Measurements from ENCODE around the gene TSKS.

The TSKS gene

DNA sequence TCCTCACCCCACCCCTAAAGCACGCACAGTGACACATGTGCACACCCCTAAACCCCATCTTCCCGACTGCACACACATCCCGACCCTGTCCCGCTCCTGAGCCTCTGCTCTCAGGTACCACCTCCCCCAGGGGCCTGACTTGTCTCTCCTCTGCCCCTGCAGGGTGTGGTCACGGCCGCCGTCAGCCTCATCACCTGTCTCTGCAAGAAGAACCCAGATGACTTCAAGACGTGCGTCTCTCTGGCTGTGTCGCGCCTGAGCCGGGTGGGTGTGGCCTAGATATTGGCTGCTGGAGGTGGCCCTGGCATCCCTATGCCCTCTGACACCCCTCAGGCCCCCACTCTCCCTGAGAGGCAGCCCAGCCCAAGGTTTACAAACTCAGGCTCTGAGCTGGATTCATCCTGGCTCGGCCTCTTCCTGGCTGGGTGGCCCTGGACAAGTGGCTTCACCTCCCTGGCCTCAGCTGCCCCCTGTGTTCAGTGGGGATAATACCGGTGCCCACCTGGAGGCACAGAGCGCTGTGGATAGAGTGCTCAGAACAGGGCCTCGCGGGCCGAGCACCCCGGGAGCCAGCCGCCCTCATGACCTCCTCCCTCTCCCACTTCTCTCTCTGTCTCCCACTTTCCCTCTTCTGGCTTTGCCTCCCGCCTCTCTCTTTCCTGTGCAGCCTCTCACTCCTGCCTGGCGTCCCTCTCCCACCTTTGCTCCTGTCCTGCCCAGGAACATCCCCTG is 29.9 kb upstream of the TSKS start:
- FAIRE-seq = no peak

DNA sequence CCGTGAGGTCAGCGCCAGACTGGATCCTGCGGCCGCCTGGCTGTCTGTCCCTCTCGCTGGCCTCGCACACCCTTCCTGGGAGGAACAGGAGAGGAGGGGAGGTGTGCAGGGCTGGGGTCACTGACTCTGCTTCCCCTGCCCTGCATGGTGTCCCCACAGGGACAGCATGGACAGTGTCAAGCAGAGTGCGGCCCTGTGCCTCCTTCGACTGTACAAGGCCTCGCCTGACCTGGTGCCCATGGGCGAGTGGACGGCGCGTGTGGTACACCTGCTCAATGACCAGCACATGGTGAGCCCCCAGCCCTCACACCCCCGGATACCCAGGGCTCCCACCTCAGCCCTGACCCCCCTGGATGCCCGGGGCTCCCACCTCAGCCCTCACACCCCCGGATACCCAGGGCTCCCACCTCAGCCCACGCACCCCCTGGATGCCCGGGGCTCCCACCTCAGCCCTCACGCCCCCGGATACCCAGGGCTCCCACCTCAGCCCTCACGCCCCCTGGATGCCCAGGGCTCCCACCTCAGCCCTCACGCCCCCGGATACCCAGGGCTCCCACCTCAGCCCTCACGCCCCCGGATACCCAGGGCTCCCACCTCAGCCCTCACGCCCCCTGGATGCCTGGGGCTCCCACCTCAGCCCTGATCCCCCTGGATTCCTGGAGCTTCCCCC is 28.8 kb upstream of the TSKS start:
- no peak for FAIRE-seq

DNA sequence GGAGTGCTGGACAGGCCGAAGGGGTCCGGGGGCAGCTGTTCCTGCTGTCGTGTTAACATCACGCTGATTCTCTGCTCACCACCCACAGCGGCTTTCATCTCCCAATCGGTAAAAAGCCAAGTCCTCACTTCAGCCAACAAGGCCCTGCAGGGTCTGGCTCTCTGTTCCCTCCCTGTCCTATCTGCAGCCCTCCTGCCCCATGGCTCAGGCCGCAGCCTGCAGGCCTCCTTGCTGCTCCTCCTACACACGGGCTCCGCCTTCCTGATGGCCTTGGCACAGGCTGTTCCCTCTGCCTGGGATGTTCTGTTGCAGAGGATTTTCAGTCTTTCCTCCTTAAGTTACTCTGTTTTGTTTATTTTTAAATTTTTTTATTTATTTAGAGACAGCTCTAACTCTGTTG is 27.8 kb upstream of the TSKS start:
- FAIRE-seq = peak; percentile 79

DNA sequence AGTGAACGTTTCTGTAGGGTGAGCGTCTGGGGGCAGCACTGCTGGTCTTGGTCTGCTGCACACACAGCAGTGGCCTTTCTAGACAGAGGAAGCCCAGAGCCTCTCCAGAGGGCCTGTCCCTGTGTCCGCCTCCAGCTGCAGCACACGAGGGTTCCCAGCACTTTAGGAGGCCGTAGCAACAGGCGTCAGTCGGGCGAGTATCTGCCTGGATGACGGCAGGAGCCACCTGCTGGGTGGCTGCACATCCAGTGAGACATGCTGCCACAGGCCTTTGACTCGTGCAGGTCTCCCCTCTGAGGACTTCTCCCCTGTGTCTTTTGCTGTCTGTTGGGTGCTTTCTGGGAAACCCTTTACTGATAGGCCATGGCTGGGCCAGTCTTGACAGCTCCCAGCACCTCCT is 25.8 kb upstream of the TSKS start:
- no peak for FAIRE-seq

DNA sequence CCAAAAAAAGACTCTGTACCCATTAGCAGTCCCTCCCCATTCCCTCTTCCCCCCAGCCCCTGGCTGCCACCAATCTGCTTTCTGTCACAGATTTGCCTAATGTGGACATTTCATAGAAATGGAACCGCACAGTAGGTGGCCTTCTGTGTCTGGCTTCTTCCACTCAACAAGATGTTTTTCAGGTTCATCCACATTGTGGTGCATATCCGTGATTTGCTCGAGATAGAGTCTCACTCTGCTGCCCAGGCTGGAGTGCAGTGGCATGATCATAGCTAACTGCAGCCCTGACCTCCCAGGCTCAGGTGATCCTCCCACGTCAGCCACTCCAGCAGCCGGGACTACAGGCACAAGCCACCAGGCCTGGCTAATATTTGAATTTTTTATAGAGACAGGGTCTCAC is 24.6 kb upstream of the TSKS start:
- no peak for FAIRE-seq

DNA sequence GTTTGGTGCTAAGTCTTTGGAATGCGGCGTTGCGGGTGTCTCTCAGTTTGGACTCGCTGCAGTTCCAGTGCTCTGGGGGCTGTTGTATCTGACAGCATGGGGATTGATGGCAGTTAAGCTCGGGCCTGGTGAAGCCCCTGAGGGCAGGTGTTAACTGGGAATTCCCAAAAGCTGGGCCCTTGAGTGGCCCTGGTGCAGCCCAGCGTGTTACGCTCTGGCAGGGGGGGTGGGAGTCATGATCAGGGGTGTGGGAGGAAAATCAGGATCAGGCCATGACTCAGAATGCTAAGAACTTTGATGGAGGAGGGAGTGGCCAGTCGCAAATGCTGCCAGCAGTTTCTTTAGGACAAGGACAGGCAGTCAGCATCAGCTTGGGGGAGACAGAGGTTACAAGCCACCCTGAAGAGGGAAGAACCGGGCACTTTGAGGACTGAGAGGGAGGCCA is 23.3 kb upstream of the TSKS start:
- FAIRE-seq = no peak

DNA sequence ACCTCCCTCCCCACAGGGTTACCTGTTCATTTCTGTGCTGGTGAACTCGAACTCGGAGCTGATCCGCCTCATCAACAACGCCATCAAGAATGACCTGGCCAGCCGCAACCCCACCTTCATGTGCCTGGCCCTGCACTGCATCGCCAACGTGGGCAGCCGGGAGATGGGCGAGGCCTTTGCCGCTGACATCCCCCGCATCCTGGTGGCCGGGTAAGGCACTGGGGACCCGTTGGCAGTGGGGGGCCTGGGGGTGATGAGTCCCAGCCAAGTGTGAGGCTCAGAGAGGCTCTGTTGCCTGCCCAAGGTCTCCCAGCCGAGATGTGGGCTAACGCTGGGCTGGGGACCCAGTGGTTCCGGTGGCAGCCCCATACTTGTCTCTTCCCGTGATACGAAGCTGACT is 19.4 kb upstream of the TSKS start:
- no peak for FAIRE-seq

DNA sequence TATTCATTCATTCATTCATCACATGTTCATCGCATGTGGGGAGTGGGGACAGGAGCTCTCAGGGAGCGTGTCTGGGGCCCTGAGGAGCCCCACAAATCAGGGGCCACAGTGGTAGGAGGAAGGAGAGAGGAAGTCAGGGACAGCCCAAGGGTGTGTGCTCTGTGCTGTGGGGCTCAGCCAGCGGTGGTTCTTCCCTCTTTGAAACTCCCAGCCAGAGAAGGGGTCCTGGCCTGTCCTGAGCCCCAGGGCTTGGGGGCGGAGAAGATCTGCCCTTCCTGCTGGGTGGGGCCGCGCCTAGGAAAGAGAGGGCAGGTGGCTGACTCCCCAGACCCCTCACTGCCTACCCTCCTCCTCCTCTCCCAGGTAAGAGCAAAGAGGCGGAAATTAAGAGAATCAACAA is 18.3 kb upstream of the TSKS start:
- FAIRE-seq = no peak

DNA sequence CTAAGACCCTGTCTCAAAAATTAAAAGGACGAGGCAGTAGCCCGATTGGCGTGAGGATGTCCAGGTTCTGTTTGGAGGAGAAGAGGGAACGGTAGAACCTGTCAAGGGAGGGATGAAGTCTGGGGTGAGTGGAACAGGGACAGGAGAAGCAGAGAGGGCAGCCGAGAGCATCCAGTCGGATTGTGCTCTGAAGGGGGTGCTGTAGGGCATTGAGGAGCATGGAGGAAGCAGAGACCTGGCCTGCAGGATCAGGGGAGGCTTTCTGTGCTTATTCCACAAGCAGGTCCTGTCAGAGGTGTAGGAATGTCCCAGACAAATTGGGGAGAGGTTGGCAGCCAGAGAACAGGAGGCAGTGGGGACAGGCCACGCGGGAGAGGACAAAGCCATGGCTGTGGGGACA is 17.8 kb upstream of the TSKS start:
- no peak for FAIRE-seq

DNA sequence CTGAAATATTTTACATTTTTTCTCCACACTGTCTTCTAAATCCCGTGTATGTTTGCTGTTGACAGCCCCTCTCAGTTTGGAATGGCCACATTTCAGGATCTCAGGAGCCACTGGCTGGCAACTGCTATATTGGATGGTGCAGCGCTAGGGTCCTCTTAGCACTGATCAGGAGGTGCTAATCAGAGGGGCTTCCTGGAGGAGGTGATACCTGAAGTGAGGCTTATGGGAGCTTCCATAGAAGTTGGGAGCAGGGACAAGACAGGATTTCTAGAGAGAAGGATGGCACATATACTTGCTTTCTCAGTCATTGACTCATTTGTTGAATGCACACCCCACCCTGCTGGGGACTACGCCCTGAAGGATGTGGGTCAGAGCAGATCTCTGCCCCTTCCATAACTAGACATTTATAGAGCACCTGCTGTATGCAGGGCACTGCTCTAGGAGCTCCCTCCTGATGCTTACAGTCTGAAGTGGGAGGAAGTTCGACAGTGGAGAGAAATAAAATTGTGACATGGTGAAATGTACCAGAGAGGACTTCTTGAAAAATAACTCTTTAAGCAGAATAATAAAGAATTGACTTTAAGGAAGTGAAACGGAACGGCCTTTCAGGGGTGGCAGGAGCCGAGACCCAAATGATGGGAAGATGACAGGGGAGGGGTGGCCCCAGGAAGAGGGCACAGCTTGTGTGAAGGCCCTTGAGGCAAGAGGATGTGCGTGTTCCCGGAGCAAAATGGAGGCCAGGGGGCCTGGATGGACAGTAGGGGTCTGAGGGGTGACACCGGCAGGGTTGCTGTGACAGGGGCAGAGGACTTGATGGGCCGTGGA is 16.8 kb upstream of the TSKS start:
- FAIRE-seq = no peak

DNA sequence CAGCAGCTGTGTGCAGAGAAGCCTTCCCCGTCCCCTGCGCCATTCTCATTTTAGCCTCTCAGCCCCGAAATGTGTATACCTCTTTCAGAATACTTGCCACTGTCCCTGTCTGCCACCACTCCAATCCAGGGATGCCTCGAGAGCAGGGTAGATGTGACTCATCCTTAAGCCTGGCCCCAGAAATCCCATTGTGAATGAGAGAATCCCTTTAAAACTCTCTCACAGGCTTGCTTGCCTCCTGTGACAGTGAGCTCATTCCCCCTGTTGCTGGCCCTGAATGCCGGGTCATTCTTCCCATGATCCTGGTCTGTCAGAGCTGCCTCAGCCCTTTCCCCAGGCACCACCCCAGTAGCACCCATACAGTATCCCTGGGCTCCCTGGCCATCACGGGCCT is 13.3 kb upstream of the TSKS start:
- FAIRE-seq = no peak

DNA sequence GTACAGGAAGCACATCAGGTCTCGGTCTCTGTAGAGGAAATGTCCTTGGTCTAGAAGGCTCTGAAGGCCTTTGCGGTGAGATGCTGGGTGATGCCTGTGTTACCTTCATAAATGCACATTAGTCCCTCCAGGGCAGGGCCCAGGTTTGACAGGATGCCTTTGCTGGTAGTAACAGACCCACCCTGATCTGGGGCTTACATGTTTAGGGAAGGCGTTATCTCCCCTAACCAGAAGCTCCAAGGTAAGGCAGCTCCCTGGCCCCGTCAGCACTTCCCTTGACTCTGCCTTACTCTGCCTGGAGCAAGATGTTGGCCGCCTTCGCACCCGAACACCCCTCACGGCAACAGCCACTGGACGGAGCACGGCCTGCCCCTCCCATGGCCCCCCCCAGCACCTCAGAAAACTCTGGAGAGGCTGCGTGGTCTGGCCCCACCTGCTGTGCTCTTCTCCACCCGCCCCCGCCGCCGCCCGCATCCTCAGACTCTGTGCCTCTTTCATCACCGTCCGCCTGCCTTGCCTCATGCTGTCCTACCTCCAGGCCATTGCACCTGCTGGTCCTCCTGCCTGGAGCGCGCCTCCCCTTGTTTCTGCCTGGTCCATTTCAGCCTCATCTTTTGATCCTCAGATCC is 12.8 kb upstream of the TSKS start:
- FAIRE-seq = no peak

DNA sequence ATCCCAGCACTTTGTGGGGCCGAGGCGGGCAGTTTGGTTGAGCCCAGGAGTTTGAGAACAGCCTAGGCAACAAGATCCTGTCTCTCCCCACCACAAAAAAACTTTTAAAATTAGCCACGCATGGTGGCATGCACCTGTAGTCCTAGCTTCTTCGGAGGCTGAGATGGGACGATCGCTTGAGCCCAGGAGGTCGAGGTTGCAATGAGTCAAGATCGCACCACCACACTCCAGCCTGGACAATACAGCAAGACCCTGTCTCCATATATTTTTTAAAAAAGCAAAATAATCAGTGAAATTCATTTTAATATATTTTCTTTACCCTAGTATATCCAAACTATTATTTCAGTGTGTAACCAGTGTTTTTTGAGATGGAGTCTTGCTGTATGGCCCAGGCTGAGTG is 11.9 kb upstream of the TSKS start:
- no peak for FAIRE-seq

DNA sequence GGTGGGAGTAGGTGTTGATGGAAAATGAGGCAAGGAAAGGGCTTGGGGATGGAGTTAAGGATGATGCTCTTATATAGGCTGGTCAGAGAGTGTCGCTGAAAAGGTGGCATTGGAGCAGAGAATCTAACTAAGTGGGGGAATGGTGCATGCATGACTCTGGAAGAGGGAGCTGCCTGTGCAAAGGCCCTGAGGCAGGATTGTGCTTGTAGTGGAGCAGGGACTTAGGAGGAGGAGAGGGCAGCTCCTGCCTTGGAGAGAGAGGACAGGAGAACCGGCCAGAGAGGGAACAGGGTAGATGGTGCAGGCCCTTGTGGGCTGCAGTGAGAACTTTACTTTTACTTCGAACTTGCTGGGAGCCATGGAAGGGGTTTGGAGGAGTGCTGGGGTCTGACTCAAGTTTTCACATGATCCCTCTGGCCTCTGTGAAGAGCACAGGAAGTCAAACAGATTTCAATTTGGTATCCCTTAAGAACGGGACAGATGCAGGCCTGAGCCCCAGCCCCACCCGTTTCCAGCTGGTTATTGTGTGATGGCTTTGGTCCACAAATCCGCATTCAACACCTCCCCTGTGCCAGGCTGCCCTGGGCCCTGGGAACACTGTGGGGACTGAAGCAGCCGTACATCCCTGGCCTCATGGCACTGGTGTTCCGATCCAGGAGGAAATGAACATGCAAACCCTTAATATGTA is 10.7 kb upstream of the TSKS start:
- no peak for FAIRE-seq

DNA sequence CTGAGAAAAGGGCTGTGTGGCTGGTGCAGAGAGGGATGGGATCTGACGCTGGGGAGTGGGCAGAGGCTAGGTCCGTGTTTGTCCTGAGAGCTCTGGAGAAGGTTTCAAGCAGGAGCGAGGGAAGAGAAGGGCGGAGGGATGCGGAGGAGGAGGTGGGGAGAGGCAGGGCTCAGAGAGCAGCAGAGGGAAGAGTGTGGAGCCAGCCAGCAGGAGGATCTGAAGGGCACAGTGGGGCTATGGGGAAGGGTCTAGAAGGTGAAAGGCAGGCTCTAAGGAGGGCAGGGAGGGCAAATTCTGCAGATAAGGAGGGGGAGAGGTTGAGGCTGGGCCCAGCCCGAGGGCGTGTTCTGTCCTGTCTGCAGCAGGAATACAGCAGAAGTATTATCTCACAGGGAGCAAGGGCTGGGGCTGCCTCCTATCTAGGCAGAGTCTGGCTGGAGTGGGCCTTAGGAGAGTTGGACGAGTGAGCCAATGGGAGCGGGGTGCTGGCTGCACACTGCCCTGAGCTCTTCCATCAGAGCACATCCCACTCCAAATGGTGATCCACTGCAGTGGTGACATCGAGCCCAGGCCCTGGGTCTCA is 9.8 kb upstream of the TSKS start:
- FAIRE-seq = no peak

DNA sequence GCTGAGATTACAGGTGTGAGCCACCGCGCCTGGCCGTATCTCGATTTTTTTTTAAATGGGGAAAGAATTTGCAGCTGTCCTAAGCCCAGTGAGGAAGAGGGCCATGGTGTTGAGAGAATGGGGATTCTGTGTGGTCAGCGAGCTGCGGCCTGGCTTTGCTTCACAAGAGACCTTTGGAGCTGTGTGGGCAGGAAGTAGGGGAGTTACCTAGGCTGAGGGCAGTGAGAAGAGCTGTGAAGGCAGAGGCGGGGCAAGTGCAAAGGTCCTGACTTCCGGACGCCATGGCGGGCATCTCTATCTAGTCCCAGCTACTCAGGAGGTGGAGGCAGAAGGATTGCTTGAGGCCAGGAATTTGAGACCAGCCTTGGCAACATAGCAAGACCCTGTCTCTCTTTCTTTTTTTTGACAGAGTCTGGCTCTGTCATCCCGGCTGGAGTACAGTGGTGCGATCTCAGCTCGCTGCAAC is 8.6 kb upstream of the TSKS start:
- FAIRE-seq = no peak

DNA sequence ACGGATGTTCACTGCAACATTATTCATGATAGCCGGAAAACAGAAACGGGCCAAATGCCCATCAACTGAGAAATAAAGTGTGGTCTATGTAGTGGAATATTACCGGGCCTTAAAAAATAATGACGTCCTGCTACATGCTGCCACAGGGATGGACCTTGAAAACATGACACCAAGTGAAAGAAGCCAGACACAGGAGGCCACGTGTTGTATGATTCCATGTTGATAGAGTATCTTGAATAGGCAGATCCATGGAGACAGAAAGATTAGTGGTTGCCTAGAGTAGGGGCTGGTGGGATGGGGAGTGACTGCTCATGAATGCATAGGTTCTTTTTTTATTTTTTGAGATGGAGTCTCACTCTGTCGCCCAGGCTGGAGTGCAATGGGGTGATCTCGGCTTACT is 7.4 kb upstream of the TSKS start:
- FAIRE-seq = no peak

DNA sequence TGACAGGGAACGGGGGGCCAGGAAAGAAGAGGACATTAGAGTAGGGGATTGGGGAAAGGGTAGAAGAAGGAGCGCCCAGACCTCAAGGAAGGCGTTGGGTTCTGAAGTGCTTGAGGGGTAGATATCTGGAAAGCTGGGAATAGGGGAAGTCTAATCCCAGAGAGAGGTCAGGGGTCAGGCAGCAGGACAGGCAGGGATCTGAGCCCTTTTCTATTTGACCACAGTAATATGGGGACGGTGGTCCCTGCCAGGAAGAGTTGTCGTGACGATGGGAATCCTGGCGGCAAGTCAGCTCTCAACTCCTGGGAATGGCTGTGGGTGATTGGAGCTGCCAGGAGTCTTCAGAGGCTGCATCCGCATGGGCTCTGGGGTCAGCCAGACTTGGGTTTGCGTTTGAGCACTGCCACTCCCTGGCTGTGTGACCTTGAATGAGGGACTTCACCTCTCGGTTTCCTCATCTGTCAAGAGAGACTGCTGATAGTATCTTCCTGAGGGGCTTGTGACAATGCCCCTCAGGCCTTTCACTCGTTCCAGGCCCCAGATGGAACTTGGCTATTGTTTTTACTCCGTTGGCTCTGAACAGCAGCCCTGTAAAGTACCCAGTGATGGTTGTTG is 5.0 kb upstream of the TSKS start:
- no peak for FAIRE-seq

DNA sequence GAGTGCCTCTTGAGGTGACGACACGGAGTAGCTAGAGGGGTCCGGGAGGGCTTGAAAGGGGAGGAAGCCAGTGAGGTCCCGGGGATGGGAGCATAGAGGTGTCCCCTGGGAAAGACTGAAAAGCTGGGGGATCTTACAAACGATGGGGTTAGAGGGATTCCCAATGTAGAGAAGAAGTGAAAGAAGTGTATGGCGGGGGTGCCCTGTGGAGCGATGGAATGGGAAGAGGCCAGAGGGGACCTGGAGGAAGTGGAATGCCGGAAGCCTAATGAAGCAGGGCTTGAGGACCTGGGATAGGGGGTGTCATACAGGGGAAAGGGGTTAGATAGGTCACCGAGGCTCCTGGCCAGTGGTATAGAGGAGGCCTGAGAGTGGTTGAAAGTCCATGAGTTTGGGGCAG is 4.3 kb upstream of the TSKS start:
- FAIRE-seq = no peak

DNA sequence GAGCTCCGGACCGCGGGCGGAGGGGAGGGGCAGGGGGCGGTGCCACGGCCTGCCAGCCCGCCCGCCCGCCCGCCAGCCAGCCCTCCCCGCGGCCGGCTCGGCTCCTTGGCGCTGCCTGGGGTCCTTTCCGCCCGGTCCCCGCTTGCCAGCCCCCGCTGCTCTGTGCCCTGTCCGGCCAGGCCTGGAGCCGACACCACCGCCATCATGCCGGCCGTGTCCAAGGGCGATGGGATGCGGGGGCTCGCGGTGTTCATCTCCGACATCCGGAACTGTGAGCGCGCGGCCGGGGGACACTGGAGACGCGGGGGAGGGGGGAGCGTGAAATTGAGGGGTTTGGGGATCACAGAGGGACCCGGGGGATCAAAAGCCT is 3.8 kb upstream of the TSKS start, which contains the start of gene AP2A1:
Gene AP2A1, plus strand, starts transcription at position 72 of the 370 bp plus-strand sequence. Its CDS starts 133 bp downstream, at position 205.
- FAIRE-seq = no peak
